Measurements from ENCODE around the gene CACNG8. TPM values are rescaled to one million over a fixed set of nuclear protein-coding genes. Genes with fewer than 3 reads are reported as not detected.

Gene CACNG8
- under 0.01 TPM in 1 of 2 replicates, not detected in the other for total RNA-seq (2012; rRNA removed)

DNA sequence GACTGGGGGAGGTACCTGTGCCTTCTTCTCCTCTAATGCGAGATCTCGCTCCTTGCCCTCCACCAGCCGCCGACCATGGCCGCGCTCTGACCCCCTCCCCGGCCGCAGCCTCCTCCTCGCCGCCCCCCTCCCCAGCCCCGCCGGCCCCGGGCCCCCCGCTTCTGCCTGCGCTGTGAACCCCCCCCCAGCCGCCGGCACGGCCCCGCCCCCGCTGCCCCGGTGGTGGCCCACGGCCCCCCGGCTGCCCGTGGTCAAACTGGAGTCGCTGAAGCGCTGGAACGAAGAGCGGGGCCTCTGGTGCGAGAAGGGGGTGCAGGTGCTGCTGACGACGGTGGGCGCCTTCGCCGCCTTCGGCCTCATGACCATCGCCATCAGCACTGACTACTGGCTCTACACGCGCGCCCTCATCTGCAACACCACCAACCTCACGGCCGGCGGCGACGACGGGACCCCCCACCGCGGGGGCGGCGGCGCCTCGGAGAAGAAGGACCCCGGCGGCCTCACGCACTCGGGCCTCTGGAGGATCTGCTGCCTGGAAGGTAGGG is at the start of gene CACNG8:
Gene CACNG8, plus strand, starts transcription at position 51 of the 545 bp plus-strand sequence.
- Histone ChIP-seq H3K9ac (ENCODE audit: low read depth, low read length) (no peak within 1 kb of the TSS), H3K27me3 (ENCODE audit: control insufficient read depth, insufficient read depth, low read length) (peaks cover 50% of the 10 kb centered on the region), H3K4me2 (ENCODE audit: low read length) (no peak within 1 kb of the TSS), H3K4me3 (ENCODE audit: low read length) (no peak within 1 kb of the TSS), H3K9me3 (replicated peaks; ENCODE audit: low read length) (no peaks in the 10 kb centered on the region), H3K36me3 (ENCODE audit: insufficient read depth, low read length) (no peaks in the 10 kb centered on the region), H3K4me1 (ENCODE audit: control insufficient read depth, insufficient read depth, low read length) (no peaks in the 10 kb centered on the region)

DNA sequence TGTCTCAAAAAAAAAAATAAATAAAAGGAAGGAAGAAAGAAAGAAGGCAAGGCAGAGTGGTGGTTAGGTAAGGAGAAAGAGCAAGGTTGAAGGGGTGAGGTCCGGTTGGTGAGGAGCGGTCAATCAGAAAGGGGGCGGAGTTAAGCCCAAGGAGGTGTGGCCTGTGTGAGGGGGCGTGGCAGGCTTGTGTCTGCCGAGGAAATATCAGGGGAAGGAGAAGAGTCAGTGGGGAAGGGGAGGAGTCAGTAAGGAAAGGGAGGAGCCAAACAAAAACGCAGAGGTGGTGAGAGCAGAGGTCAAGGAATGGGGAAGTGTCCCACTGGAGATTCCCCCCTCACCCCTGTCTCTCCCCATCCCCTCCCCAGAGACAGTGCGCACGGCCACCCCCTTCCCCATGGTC is 47.7 kb upstream of the CACNG8 start:
- no peaks in the 10 kb centered on the region for H3K4me1 ChIP-seq (ENCODE audit: control insufficient read depth, insufficient read depth, low read length)
- no peaks in the 10 kb centered on the region for H3K9me3 ChIP-seq (replicated peaks; ENCODE audit: low read length)
- peaks cover 13% of the 10 kb centered on the region for H3K27me3 ChIP-seq (ENCODE audit: control insufficient read depth, insufficient read depth, low read length)
- no peak overlapping the region for H3K9ac ChIP-seq (ENCODE audit: low read depth, low read length)
- no peak overlapping the region for H3K4me2 ChIP-seq (ENCODE audit: low read length)
- no peaks in the 10 kb centered on the region for H3K36me3 ChIP-seq (ENCODE audit: insufficient read depth, low read length)
- H3K4me3 ChIP-seq (ENCODE audit: low read length): no peak overlapping the region

DNA sequence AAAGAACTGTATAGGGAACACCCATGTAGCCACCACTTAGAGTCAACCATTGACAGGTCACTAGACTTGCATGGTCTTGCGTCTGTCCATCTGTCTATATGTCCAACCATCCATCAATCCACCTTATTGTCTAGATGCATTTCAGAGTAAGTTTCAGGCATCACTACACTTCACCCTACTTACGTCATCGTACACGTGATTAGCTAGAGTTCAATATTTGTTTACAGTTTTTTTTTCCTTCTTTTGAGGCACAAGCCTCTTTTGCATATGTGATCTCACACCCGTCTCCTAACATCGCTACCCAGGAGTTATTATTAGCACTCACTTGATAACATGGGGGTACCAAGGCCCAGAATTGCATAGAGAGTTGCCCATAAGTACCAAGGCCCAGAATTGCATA is 46.7 kb upstream of the CACNG8 start:
- H3K9me3 ChIP-seq (replicated peaks; ENCODE audit: low read length): no peaks in the 10 kb centered on the region
- H3K36me3 ChIP-seq (ENCODE audit: insufficient read depth, low read length): no peaks in the 10 kb centered on the region
- no peak overlapping the region for H3K4me3 ChIP-seq (ENCODE audit: low read length)
- H3K4me1 ChIP-seq (ENCODE audit: control insufficient read depth, insufficient read depth, low read length): no peaks in the 10 kb centered on the region
- peaks cover 6% of the 10 kb centered on the region for H3K27me3 ChIP-seq (ENCODE audit: control insufficient read depth, insufficient read depth, low read length)
- H3K4me2 ChIP-seq (ENCODE audit: low read length): no peak overlapping the region
- H3K9ac ChIP-seq (ENCODE audit: low read depth, low read length): no peak overlapping the region

DNA sequence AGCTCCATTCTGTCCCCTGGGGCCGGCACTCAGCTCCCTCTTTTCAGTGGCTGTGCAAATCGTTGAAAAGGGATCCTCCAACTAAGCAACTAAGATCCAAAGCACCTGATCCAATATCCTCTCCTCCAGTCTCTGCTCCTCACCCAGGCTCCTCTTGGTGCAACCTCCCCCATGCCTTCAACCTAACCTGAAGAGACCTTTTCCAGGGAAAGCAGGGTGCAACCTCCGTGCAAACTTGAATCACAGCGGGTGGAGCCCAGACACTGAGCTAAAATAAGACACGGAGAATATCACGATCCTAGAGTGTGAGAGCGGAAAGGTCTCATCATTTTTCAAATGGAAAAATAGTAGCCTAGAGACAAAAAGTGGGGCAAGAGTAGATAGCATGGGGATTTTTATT is 45.4 kb upstream of the CACNG8 start:
- Histone ChIP-seq H3K9me3 (replicated peaks; ENCODE audit: low read length) (no peaks in the 10 kb centered on the region), H3K4me2 (ENCODE audit: low read length) (no peak overlapping the region), H3K4me3 (ENCODE audit: low read length) (no peak overlapping the region), H3K9ac (ENCODE audit: low read depth, low read length) (no peak overlapping the region), H3K4me1 (ENCODE audit: control insufficient read depth, insufficient read depth, low read length) (no peaks in the 10 kb centered on the region), H3K36me3 (ENCODE audit: insufficient read depth, low read length) (no peaks in the 10 kb centered on the region), H3K27me3 (ENCODE audit: control insufficient read depth, insufficient read depth, low read length) (no peaks in the 10 kb centered on the region)

DNA sequence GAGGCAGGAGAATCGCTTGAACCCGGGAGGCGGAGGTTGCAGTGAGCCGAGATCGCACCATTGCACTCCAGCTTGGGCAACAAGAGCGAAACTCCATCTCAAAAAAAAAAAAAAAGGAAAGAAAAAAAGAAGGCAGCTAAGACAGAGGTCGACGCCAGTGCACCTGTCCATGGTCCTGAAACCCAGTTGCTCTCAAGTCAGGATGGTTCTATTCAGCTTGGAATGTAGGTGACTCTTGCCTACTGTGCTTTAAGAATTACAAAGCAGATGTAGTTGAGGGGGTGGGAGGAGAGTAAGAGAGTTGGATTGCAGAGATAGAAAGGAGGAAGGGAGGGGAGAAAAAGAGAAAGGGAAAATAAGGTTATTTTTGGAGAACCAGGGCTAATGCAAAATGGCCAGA is 35.0 kb upstream of the CACNG8 start:
- Histone ChIP-seq H3K4me3 (ENCODE audit: low read length) (no peak overlapping the region), H3K4me2 (ENCODE audit: low read length) (no peak overlapping the region), H3K36me3 (ENCODE audit: insufficient read depth, low read length) (no peaks in the 10 kb centered on the region), H3K27me3 (ENCODE audit: control insufficient read depth, insufficient read depth, low read length) (no peaks in the 10 kb centered on the region), H3K9ac (ENCODE audit: low read depth, low read length) (no peak overlapping the region), H3K9me3 (replicated peaks; ENCODE audit: low read length) (no peaks in the 10 kb centered on the region), H3K4me1 (ENCODE audit: control insufficient read depth, insufficient read depth, low read length) (no peaks in the 10 kb centered on the region)

DNA sequence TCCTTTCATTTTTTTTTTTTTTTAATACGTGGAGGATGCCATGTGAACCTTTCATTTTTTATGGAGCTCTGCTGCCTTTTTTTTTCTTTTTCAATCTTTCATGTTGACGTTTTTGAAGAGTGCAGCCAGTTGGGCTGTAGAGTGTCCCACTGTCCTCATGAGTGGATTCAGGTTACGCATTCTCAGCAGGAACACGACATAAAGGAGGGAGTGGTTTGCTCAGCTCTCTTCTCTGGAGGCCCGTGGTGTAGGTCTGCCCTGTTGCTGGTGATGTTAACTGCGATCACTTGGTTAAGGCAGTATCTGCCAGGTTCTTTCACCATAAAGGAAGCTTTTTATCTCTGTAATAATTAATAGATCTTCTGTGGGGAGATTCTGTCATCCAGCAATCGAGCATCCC is 26.7 kb upstream of the CACNG8 start:
- Histone ChIP-seq H3K4me1 (ENCODE audit: control insufficient read depth, insufficient read depth, low read length) (no peaks in the 10 kb centered on the region), H3K4me2 (ENCODE audit: low read length) (no peak overlapping the region), H3K36me3 (ENCODE audit: insufficient read depth, low read length) (no peaks in the 10 kb centered on the region), H3K27me3 (ENCODE audit: control insufficient read depth, insufficient read depth, low read length) (no peaks in the 10 kb centered on the region), H3K9me3 (replicated peaks; ENCODE audit: low read length) (no peaks in the 10 kb centered on the region), H3K9ac (ENCODE audit: low read depth, low read length) (no peak overlapping the region), H3K4me3 (ENCODE audit: low read length) (no peak overlapping the region)

DNA sequence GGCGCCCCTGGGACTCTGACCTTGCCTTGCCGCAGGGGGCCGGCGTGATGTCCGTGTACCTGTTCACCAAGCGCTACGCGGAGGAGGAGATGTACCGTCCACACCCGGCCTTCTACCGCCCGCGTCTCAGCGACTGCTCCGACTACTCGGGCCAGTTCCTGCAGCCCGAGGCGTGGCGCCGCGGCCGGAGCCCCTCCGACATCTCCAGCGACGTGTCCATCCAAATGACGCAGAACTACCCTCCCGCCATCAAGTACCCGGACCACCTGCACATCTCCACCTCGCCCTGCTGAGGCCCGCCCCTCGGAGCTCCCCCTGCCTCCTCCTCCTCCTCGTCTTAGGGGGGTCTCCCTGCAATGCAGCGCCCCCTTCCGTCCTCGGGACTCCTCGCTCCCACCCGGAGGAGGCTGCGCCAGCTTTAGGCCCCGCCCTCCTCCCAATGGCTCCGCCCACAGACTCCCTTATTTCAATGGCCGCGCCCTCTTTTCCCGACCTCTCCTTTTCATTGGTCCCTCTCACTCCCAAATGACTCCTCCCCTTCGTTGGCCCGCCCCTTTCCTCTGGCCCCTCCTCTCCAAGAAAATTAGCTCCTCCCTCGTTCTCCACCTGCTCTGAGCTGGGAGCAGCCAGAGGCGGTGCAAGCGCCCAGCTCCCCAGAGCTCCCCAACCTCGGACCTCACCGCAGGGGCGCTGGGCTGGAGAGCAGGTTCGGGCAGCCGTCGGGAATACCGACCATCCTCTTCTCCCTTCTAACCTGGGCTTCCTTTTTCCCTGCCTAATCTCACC is 20.5 kb upstream of the CACNG8 start:
- H3K36me3 ChIP-seq (ENCODE audit: insufficient read depth, low read length): no peaks in the 10 kb centered on the region
- H3K4me3 ChIP-seq (ENCODE audit: low read length): no peak overlapping the region
- H3K9me3 ChIP-seq (replicated peaks; ENCODE audit: low read length): no peaks in the 10 kb centered on the region
- H3K27me3 ChIP-seq (ENCODE audit: control insufficient read depth, insufficient read depth, low read length): peaks cover 15% of the 10 kb centered on the region
- H3K9ac ChIP-seq (ENCODE audit: low read depth, low read length): no peak overlapping the region
- H3K4me1 ChIP-seq (ENCODE audit: control insufficient read depth, insufficient read depth, low read length): no peaks in the 10 kb centered on the region
- H3K4me2 ChIP-seq (ENCODE audit: low read length): no peak overlapping the region

DNA sequence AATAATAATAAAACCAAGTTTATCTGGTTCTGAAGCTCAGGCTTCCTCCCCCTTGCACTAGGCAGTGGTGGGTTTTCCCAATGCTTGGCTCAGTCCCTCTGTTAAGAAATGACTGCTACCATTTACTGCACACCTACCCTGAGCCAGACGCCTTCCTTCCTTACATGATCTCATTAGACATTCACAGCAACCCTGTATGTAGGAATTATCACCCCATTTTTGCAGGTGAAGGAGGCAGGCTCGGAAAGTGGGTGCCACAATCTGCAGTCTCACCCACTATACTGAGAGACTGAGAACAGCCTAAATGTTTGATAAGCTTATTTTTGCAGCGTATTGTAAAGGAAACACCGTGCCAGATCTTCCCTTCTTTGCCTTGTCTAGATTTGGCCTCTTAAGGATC is 18.3 kb upstream of the CACNG8 start:
- Histone ChIP-seq H3K9me3 (replicated peaks; ENCODE audit: low read length) (no peaks in the 10 kb centered on the region), H3K4me3 (ENCODE audit: low read length) (no peak overlapping the region), H3K9ac (ENCODE audit: low read depth, low read length) (no peak overlapping the region), H3K36me3 (ENCODE audit: insufficient read depth, low read length) (no peaks in the 10 kb centered on the region), H3K27me3 (ENCODE audit: control insufficient read depth, insufficient read depth, low read length) (peaks cover 15% of the 10 kb centered on the region), H3K4me1 (ENCODE audit: control insufficient read depth, insufficient read depth, low read length) (no peaks in the 10 kb centered on the region), H3K4me2 (ENCODE audit: low read length) (no peak overlapping the region)

DNA sequence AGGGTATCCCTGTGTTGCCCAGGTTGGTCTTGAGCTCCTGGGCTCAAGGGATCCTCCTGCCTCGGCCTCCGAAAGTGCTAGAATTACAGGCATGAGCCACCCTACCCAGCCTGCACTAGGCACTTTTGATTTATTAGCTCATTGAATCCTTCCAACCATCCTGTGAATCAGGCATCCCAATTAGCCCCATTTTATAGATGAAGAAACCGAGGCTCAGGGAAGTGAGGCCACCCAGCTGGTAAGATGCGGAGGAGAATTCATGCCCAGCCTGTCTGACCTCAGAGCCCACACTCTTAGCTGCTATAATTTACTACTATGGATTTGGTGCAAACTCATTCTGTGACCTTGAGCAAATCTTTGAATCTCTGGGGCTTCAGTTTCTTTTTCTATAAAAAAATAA is 17.8 kb upstream of the CACNG8 start:
- Histone ChIP-seq H3K4me2 (ENCODE audit: low read length) (no peak overlapping the region), H3K4me3 (ENCODE audit: low read length) (no peak overlapping the region), H3K9me3 (replicated peaks; ENCODE audit: low read length) (no peaks in the 10 kb centered on the region), H3K36me3 (ENCODE audit: insufficient read depth, low read length) (no peaks in the 10 kb centered on the region), H3K27me3 (ENCODE audit: control insufficient read depth, insufficient read depth, low read length) (peaks cover 15% of the 10 kb centered on the region), H3K9ac (ENCODE audit: low read depth, low read length) (no peak overlapping the region), H3K4me1 (ENCODE audit: control insufficient read depth, insufficient read depth, low read length) (no peaks in the 10 kb centered on the region)

DNA sequence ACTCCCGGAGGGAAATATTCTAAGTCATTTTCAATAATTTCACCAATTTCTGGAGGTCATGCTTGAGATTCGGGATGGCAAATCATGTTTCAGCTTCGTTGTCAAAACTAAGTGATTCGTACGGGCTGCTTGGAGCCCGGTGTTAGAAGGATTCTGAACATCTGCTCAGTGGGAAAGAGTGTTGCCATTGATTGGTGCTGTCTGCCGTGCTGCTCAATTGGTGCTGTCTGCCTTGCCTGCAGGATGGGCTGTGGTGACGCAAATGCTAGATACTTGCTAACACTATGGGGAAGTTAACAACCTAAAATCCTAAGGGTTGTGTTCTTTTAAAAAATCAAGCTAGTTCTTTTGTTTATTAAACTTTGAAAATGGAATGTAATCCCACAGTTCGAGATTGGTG is 17.3 kb upstream of the CACNG8 start:
- H3K4me3 ChIP-seq (ENCODE audit: low read length): no peak overlapping the region
- no peaks in the 10 kb centered on the region for H3K36me3 ChIP-seq (ENCODE audit: insufficient read depth, low read length)
- H3K4me1 ChIP-seq (ENCODE audit: control insufficient read depth, insufficient read depth, low read length): no peaks in the 10 kb centered on the region
- no peaks in the 10 kb centered on the region for H3K9me3 ChIP-seq (replicated peaks; ENCODE audit: low read length)
- no peak overlapping the region for H3K4me2 ChIP-seq (ENCODE audit: low read length)
- peaks cover 15% of the 10 kb centered on the region for H3K27me3 ChIP-seq (ENCODE audit: control insufficient read depth, insufficient read depth, low read length)
- H3K9ac ChIP-seq (ENCODE audit: low read depth, low read length): no peak overlapping the region

DNA sequence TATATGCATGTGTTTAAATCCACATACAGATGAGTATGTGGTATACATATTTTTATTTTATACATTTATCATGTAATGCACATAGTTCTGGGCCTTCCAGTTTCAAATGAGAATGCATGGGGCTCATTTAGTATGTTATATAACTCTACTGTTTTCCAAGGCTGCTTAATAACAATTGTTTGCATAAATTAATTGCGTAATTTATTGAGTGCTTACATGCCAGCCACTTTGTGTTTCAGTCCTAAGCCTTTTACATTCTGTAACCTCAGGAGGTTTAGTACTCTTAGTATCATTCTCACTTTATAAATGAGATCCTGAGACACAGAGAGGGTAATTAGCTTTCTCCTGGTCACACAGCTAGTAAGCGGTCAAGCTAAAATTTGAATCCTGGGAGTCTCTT is 16.7 kb upstream of the CACNG8 start:
- H3K36me3 ChIP-seq (ENCODE audit: insufficient read depth, low read length): no peaks in the 10 kb centered on the region
- H3K4me3 ChIP-seq (ENCODE audit: low read length): no peak overlapping the region
- H3K9ac ChIP-seq (ENCODE audit: low read depth, low read length): no peak overlapping the region
- no peaks in the 10 kb centered on the region for H3K4me1 ChIP-seq (ENCODE audit: control insufficient read depth, insufficient read depth, low read length)
- H3K4me2 ChIP-seq (ENCODE audit: low read length): no peak overlapping the region
- no peaks in the 10 kb centered on the region for H3K9me3 ChIP-seq (replicated peaks; ENCODE audit: low read length)
- H3K27me3 ChIP-seq (ENCODE audit: control insufficient read depth, insufficient read depth, low read length): peaks cover 15% of the 10 kb centered on the region

DNA sequence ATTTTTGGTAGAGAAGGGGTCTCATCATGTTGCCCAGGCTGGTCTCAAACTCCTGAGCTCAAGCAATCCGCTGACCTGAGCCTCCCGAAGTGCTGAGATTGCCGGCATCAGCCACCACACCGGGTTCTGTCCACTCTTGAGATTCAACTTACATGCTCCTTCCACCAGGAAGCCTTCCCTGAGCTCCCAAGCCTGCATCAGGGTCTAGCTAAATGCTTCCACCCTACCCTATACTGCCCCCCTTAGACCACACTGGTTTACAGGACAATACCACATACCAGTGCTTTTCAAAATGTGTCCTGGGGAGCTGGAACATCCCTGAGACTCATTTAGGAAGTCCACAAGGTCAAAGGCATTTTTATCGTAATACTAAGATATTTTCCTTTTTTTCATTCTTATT is 15.1 kb upstream of the CACNG8 start:
- Histone ChIP-seq H3K27me3 (ENCODE audit: control insufficient read depth, insufficient read depth, low read length) (peaks cover 5% of the 10 kb centered on the region), H3K36me3 (ENCODE audit: insufficient read depth, low read length) (no peaks in the 10 kb centered on the region), H3K9me3 (replicated peaks; ENCODE audit: low read length) (no peaks in the 10 kb centered on the region), H3K4me3 (ENCODE audit: low read length) (no peak overlapping the region), H3K4me1 (ENCODE audit: control insufficient read depth, insufficient read depth, low read length) (no peaks in the 10 kb centered on the region), H3K9ac (ENCODE audit: low read depth, low read length) (no peak overlapping the region), H3K4me2 (ENCODE audit: low read length) (no peak overlapping the region)
